ENCODE measurements around the gene RAPGEF6. TPM values are rescaled to one million over a fixed set of nuclear protein-coding genes. Genes with fewer than 3 reads are reported as not detected.

The RAPGEF6 gene
- total RNA-seq, 1 experiment from 2014 or later, result 27.6 TPM

DNA sequence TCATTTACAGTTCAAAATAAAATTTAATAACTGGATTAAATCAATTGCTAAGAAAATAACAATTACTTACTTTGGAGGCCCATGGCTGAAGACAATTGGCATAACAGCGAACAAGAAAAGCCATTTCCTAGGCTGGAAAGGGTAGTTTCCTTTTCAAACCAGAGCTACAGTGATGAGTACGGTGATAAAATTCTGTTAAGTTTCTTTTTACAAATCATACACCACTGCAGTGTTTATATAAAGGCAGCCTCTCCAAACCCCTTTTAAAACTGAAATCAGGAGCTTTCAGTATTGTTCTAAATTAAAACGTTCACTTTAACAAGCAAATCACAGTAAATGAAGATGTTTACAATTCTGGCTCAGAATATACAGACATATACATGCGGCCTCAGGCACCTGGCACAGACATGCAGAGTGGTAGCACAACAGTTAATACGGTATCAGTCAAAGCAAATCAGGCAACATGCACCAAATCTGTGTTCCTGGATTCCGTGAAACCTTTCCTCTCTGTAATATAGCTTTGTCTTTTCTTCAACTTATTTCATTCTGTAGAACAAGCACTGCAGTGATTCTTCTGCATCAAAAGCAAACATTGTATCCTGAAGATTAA is 102.9 kb downstream of the RAPGEF6 start:
- Histone ChIP-seq H3K4me1 (peaks cover 24% of the 10 kb centered on the region), H3K9me3 (replicated peaks) (no peaks in the 10 kb centered on the region), H3K4me3 (no peak overlapping the region), H3K27ac (no peak overlapping the region), H3K36me3 (no peaks in the 10 kb centered on the region), H3K27me3 (no peaks in the 10 kb centered on the region)
- no peak for DNase-seq

DNA sequence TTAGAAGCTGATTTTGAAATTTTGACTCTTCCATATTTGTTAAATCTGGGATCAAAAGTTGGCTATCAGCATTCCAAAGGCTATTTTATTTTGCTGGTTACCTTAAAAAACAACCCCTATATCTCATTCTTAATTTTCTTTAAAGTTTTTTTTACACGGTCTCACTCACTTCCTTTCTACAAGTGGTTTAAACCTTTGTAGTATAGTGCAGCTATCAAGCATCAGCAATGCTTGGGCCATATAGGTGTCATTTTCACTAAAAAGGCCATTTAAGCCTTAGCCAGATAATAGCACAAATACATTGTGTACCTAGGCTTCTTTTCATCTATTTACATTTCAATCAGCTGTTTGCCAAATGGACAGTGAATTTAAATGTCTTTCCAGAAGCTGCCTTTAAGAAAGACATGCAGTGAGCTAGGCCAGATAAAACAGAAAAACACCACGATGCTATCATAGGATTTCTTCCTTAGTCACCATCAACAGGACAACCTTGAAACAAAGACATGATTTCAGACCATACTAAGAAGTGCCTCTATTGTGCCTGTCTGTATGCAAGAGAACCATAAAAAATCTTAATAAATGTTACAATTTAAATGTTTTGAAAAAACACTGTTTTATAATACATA is 104.2 kb downstream of the RAPGEF6 start:
- Histone ChIP-seq H3K4me3 (no peak overlapping the region), H3K9me3 (replicated peaks) (no peaks in the 10 kb centered on the region), H3K27me3 (no peaks in the 10 kb centered on the region), H3K27ac (no peak overlapping the region), H3K36me3 (no peaks in the 10 kb centered on the region), H3K4me1 (peaks cover 12% of the 10 kb centered on the region)
- no peak for DNase-seq

DNA sequence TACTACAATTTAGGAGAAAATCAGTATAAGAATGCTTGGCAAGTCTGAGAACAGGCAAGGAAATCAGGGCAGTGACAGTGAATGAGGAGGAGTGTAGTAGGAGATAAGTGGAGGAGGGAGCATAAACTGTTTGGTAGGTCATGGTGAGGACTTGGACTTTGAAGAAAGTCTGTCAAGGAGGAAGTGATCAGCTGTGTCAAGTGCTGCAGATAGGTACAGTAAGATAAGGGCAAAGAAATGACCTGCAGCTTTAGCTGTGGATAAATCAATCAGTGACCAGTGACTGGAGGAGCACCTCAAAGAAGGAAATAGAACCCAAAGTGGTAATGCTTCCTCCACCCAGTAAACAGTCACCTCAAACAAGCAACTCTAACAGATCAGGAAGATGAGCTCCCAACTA is 106.3 kb downstream of the RAPGEF6 start:
- Histone ChIP-seq H3K4me3 (no peak overlapping the region), H3K9me3 (replicated peaks) (no peaks in the 10 kb centered on the region), H3K27me3 (no peaks in the 10 kb centered on the region), H3K36me3 (peaks cover 6% of the 10 kb centered on the region; the same call in 1 of the 2 replicates), H3K4me1 (no peaks in the 10 kb centered on the region), H3K27ac (no peak overlapping the region)
- no peak for DNase-seq

DNA sequence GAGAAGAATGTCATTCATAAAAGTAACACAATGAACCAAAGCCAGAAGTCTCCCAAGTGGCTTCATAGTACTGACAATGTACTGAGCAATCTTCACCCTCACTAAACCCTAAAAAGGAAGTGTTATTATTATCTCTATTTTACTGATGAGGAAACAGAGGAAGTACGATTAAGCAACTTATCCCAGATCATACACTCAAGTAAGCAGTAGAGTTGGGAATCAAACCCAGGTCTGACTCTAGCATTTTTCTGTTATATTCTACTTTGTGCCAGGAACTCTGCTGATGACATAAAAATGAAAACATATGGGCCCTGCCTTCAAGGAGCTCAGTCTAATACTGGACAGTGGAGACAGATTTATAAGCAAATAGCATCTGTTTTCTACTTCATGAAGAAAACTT is 109.2 kb downstream of the RAPGEF6 start:
- Histone ChIP-seq H3K27ac (no peak overlapping the region), H3K36me3 (peaks cover 10% of the 10 kb centered on the region; the same call in 1 of the 2 replicates), H3K4me3 (no peak overlapping the region), H3K27me3 (no peaks in the 10 kb centered on the region), H3K4me1 (no peaks in the 10 kb centered on the region), H3K9me3 (replicated peaks) (no peaks in the 10 kb centered on the region)
- no peak for DNase-seq

DNA sequence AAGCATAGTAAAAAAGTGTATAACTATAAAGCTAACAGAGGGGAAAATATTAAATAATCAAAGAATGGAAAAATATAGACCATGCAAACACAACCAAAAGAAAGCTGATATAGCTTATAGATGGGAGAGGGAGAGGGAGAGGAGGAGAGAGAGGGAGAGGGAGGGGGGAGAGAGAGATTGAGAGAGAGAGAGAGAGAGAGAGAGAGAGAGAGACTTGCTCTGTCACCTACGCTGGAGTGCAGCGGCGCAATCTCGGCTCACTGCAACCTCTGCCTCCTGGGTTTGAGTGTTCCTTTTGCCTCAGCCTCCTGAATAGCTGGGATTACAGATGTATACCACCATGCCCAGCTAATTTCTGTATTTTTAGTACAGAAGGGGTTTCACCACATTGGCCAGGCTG is 110.6 kb downstream of the RAPGEF6 start:
- Histone ChIP-seq H3K36me3 (peaks cover 18% of the 10 kb centered on the region), H3K9me3 (replicated peaks) (no peaks in the 10 kb centered on the region), H3K27ac (no peak overlapping the region), H3K27me3 (no peaks in the 10 kb centered on the region), H3K4me1 (no peaks in the 10 kb centered on the region), H3K4me3 (no peak overlapping the region)
- DNase-seq, result no peak

DNA sequence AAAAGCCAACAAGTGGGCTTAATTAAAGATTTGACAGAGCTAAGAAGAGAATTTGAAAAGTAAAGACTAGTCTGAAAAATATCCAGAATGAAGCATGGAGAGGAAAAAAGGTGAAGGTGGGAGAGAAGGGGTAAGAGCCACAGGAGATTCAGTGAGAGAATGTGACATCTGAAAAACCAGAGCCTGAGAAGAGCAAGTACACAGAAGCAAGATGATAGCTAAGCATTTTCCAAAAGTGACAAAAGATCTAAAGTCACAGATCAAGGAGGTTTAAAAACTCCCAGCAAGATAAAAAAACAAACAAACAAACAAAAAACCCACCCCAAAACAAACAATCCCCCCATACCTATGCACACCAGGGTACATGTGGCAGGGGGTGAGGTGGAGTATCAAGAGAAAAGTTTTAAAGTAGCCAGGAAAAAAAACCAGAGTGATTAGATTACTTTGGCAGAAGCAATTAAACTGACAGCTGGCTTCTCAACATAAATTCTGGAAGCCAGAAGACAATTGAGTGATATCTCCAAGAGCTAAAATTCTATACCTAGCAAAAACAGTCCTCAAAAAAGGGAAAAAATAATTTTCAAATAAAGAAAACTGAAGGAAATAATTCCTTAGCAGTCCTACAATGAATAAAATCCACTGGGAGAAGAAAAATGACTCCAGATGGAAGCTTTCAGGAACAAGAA is 111.4 kb downstream of the RAPGEF6 start:
- H3K36me3 ChIP-seq, result peaks cover 21% of the 10 kb centered on the region
- H3K9me3 ChIP-seq (replicated peaks), result no peaks in the 10 kb centered on the region
- no peak for DNase-seq
- H3K4me1 ChIP-seq, result no peaks in the 10 kb centered on the region
- no peak overlapping the region for H3K4me3 ChIP-seq
- no peaks in the 10 kb centered on the region for H3K27me3 ChIP-seq
- H3K27ac ChIP-seq, result no peak overlapping the region

DNA sequence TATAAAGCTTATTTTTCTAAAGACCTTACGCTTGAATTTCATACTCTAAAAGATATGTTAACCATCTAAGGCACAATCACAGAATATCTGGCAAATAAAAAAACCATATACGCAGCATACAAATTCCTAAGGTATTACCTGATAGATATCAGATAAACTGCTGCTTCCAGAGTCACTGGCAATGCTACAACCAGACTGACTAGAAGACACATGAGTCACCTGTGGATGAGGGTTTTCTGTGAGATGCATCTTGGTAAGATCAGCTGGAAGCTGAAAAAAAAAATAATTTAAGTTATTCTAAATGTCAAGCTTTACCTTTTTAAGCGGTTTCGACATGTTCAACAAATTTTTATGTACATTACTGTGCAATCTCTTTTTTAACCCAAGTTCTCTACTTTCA is 113.8 kb downstream of the RAPGEF6 start:
- Histone ChIP-seq H3K4me1 (no peaks in the 10 kb centered on the region), H3K4me3 (no peak overlapping the region), H3K27ac (no peak overlapping the region), H3K9me3 (replicated peaks) (no peaks in the 10 kb centered on the region), H3K27me3 (no peaks in the 10 kb centered on the region), H3K36me3 (peaks cover 21% of the 10 kb centered on the region)
- no peak for DNase-seq

DNA sequence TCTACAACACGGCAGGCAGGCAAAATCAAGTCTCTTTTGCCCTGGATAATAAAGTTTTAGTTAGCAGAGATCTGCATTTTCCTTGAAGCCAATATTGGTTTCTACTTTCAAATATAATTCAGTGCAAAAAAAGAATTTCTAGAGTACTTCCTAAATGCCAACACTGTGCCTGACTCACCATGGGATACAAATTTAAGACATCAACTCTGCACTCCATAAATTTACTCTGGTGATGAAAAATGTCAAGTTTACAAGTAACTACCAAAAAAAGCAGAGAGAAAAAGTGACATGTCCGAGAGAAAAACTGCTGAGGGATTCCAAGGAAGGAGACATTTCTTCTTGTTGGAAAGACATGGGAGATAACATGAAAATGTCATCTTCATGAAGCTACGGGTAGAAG is 119.7 kb downstream of the RAPGEF6 start:
- no peaks in the 10 kb centered on the region for H3K9me3 ChIP-seq (replicated peaks)
- DNase-seq, result no peak
- no peaks in the 10 kb centered on the region for H3K4me1 ChIP-seq
- H3K4me3 ChIP-seq, result no peak overlapping the region
- no peaks in the 10 kb centered on the region for H3K27me3 ChIP-seq
- peaks cover 12% of the 10 kb centered on the region; the same call in 1 of the 2 replicates for H3K36me3 ChIP-seq
- no peak overlapping the region for H3K27ac ChIP-seq

DNA sequence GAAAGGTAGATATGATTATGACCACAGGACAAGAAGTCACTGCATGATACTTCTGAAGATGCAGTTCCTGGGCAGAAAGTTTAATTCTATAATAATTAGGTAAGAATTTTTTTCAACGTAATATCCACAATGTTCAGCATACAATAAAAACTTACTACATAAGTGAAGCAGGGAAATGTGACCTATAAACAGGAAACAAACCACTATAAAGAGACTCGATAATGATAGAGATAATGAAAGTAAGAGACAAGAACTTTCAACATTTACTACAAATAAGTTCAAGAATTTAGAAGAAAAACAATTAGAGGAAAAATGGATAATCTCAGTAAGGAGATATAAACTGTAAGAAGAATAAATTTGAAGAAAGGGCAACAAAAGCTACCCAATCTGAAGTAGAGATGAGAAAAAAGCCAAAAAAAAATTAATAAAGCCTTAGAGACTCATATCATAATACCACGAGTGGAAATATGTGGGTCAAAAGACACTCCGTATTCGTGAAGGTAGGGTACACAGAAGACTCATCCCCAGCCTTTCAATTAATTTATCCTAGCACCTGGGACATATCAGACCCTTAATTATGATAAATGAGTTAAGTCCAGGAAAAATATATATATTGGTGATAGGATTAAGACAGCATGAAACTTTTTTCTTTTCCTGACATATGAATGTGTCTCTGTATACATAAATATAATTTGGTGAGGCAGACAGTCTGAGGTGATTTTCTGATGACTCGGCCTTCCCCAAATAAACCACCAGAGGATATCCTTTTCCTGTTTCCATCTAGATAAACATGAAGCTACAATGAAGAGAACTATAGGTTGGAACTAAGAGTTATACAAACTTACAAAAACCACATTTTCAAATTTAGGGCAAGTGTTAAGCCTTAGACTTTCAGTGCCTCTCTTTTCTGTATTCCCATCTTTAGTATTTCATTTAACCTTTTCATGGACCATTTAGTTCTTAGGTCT is 120.4 kb downstream of the RAPGEF6 start:
- Histone ChIP-seq H3K4me1 (no peaks in the 10 kb centered on the region), H3K27me3 (no peaks in the 10 kb centered on the region), H3K4me3 (no peak overlapping the region), H3K9me3 (replicated peaks) (no peaks in the 10 kb centered on the region), H3K36me3 (peaks cover 12% of the 10 kb centered on the region; the same call in 1 of the 2 replicates), H3K27ac (no peak overlapping the region)
- no peak for DNase-seq

DNA sequence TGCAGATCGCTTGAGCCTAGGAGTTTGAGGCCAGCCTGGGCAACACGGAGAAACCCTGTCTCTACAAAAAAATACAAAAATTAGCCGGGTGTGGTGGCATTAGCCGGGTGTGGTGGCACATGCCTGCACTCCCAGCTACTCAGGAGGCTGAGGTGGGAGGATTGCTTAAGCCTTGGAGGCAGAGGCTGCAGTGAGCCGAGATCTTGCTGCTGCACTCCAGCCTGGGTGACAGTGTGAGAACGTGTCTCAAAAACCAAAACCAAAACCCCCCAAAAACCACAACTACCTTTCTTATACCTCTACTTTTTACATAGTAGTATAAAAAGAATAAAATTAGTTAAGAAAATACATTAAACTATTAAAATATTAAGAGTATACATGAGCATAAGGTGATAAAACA is 121.2 kb downstream of the RAPGEF6 start:
- peaks cover 9% of the 10 kb centered on the region; the same call in 1 of the 2 replicates for H3K36me3 ChIP-seq

DNA sequence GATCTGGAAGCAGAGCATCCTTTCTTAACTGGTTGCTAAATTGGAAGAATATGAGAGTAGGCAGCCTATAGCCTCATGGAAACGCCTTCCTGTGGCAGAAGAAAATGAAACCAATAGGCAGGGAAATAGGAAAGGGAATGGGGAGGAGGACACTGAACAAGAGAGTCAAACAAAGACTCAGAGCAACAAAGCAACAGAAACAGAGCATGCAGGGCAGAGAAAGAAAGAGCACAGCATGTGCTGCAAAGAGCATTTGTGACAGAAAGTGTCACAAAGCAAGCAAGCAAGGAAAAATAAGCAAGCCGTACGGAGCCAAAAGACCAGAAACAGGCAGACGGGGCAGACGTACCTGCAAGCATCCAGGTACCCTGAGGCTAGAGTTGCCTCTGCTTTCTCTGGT is 123.1 kb downstream of the RAPGEF6 start:
- Histone ChIP-seq H3K36me3 (peaks cover 9% of the 10 kb centered on the region; the same call in 1 of the 2 replicates), H3K27ac (no peak overlapping the region), H3K4me3 (no peak overlapping the region), H3K9me3 (replicated peaks) (no peaks in the 10 kb centered on the region), H3K4me1 (no peaks in the 10 kb centered on the region), H3K27me3 (no peaks in the 10 kb centered on the region)
- DNase-seq, result no peak

More for the DNA sequence above, 121.2 kb downstream of the RAPGEF6 start:
- Histone ChIP-seq H3K4me1 (no peaks in the 10 kb centered on the region), H3K4me3 (no peak overlapping the region), H3K27ac (no peak overlapping the region), H3K27me3 (no peaks in the 10 kb centered on the region), H3K9me3 (replicated peaks) (no peaks in the 10 kb centered on the region)
- DNase-seq, result no peak

DNA sequence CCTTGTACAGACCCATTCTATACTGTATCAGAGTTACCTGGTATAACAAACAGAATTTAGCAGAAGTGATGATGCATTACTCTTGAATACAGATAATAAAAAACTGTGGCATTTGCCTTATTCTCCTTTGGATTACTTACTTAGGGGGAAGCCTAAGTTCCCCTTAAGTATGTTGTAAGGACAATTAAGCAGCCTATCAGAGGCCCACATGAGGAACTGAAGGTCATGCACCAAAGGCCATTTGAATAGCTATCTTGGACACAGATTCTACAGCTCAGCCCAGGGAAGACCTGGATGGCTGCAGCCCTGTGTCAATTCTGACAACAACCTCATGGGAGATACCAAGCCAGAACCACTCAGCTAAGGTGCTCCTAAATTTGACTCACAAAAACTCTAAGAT is 125.2 kb downstream of the RAPGEF6 start:
- Histone ChIP-seq H3K36me3 (peaks cover 14% of the 10 kb centered on the region), H3K4me3 (no peak overlapping the region), H3K27ac (no peak overlapping the region), H3K9me3 (replicated peaks) (no peaks in the 10 kb centered on the region), H3K27me3 (no peaks in the 10 kb centered on the region), H3K4me1 (no peaks in the 10 kb centered on the region)
- no peak for DNase-seq

DNA sequence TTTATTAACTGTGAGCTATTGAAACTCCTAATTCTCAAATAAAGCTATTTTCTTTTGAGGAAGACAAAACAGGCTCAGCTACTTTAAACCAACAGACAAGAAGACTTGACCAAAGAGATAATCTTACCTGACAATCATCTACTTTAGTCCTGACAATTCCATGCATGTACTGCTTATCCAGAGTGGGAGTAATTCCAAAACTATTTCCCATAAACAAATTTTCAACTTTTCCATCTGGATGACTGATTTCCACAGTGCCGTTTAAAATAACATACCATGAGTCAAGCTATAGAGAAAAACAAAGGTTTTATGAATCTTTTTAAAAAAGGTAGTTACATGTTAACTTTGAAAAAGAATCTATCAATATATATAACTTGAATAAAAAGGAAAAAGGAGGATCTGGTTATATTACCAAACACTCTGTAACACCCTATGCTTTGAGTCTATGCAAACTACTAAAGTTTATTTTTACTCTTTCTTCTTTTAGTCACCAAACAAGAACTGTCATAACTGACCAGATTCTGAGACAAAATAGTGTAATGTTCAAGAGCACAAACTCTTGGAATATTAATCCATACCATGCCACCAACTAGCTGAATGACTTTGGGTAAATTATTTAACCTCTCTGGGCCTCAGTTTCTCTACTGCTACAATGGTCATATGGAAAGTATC is 129.7 kb downstream of the RAPGEF6 start:
- H3K27ac ChIP-seq, result no peak overlapping the region
- DNase-seq, result no peak
- peaks cover 20% of the 10 kb centered on the region for H3K36me3 ChIP-seq

DNA sequence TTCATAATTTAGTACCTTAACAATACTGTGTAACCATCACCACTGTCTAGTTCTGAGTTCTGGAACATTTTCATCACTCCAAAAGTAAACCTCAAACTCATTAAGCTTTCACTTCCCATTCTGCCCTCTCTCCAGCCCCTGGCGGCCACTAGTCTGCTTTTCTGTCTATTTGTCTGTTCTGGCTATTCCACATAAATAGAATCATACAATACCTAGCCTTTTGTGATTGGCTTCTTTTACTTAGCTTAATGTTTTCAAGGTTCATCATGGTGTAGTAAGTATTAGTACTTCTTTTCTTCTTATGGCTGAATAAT is 138.7 kb downstream of the RAPGEF6 start:
- Histone ChIP-seq H3K27ac (no peak overlapping the region), H3K4me1 (peaks cover 11% of the 10 kb centered on the region), H3K36me3 (peaks cover 35% of the 10 kb centered on the region), H3K27me3 (no peaks in the 10 kb centered on the region), H3K4me3 (no peak overlapping the region), H3K9me3 (replicated peaks) (no peaks in the 10 kb centered on the region)
- peak in 1 of 2 experiments; percentile 12 for DNase-seq

More for the DNA sequence above, 129.7 kb downstream of the RAPGEF6 start:
- Histone ChIP-seq H3K4me1 (no peaks in the 10 kb centered on the region), H3K9me3 (replicated peaks) (no peaks in the 10 kb centered on the region), H3K27me3 (no peaks in the 10 kb centered on the region), H3K4me3 (no peak overlapping the region)

Data from SJCRH30 (cell line).